SIG-M5 treated with dmso at 0.1 percent for 504 hours (cell line): Measurements from ENCODE around the gene ACAP2.
"Not testable (repeated sequence)": the region's sequence is repeated elsewhere in the genome, so short reads cannot be mapped to it uniquely, and the experiment has no call there.

ENCODE experiments used
- DNase-seq: peaks from one replicate; lab custom pipeline; 2025; ENCODE audit not compliant: unreplicated experiment; lab: John Stamatoyannopoulos, UW

The ACAP2 gene

GRCh38 chr3:195394024-195394423 is 48.8 kb downstream of the ACAP2 start:
- no peak for DNase-seq

- no peak for DNase-seq
Observed at GRCh38 chr3:195388380-195388779, 54.4 kb downstream of the ACAP2 start.

GRCh38 chr3:195386739-195387138 is 56.1 kb downstream of the ACAP2 start:
- DNase-seq, result no peak

GRCh38 chr3:195385526-195385925 is 57.3 kb downstream of the ACAP2 start:
- DNase-seq, result no peak

- DNase-seq, result no peak
Observed at GRCh38 chr3:195384952-195385351, 57.9 kb downstream of the ACAP2 start.

- no peak for DNase-seq
Observed at GRCh38 chr3:195372220-195372619, 70.6 kb downstream of the ACAP2 start.

- DNase-seq, result no peak
Observed at GRCh38 chr3:195366200-195366925, 76.5 kb downstream of the ACAP2 start.

- no peak for DNase-seq
Observed at GRCh38 chr3:195365371-195365770, 77.4 kb downstream of the ACAP2 start.

GRCh38 chr3:195357797-195358196 is 85.0 kb downstream of the ACAP2 start:
- DNase-seq, result not testable (repeated sequence)

GRCh38 chr3:195356151-195357086 is 86.4 kb downstream of the ACAP2 start:
- DNase-seq, result no peak

- not testable (repeated sequence) for DNase-seq
Observed at GRCh38 chr3:195354009-195354408, 88.8 kb downstream of the ACAP2 start.

- DNase-seq, result no peak
Observed at GRCh38 chr3:195352895-195353488, 89.8 kb downstream of the ACAP2 start.

- no peak for DNase-seq
Observed at GRCh38 chr3:195348426-195349115, 94.2 kb downstream of the ACAP2 start.

GRCh38 chr3:195337747-195338146 is 105.1 kb downstream of the ACAP2 start:
- DNase-seq, result no peak

- no peak for DNase-seq
Observed at GRCh38 chr3:195334967-195335366, 107.9 kb downstream of the ACAP2 start.

- DNase-seq, result no peak
Observed at GRCh38 chr3:195319060-195319459, 123.8 kb downstream of the ACAP2 start.

GRCh38 chr3:195312714-195313113 is 130.1 kb downstream of the ACAP2 start:
- no peak for DNase-seq

- no peak for DNase-seq
Observed at GRCh38 chr3:195307711-195308110, 135.1 kb downstream of the ACAP2 start.

- no peak for DNase-seq
Observed at GRCh38 chr3:195306369-195306768, 136.5 kb downstream of the ACAP2 start.

- no peak for DNase-seq
Observed at GRCh38 chr3:195302431-195302830, 140.4 kb downstream of the ACAP2 start.

- no peak for DNase-seq
Observed at GRCh38 chr3:195297446-195297845, 145.4 kb downstream of the ACAP2 start.
